Erythroblast (primary cell): ENCODE results near the gene PKP3.

ENCODE experiments used
- GATA1 ChIP-seq: IDR thresholded peaks from 2 replicates; pipeline ENCODE4 v1.6.1; 2011; ENCODE audit warnings: low read depth, mild to moderate bottlenecking, control low read depth, low read length, moderate library complexity
- POLR2A ChIP-seq: IDR thresholded peaks from 2 replicates; pipeline ENCODE4 v1.6.1; 2011; ENCODE audit warnings: mild to moderate bottlenecking, low read length

- TF ChIP-seq POLR2A (no peak), GATA1 (no peak)
Measured at GRCh38 chr11:367956-368413, 26.0 kb upstream of the PKP3 start.
